GM12873 (cell line): Measurements from ENCODE around the gene WDR45B.

ENCODE experiments used
- TF ChIP-seq, protein P1 (sequence below): IDR thresholded peaks from 2 replicates; pipeline ENCODE4 v1.5.1; 2012; ENCODE audit warnings: low read depth, mild to moderate bottlenecking, moderate library complexity, low read length, control low read depth; ENCODE audit not compliant: insufficient read depth; ENCODE audit errors: missing control alignments

Gene WDR45B

DNA sequence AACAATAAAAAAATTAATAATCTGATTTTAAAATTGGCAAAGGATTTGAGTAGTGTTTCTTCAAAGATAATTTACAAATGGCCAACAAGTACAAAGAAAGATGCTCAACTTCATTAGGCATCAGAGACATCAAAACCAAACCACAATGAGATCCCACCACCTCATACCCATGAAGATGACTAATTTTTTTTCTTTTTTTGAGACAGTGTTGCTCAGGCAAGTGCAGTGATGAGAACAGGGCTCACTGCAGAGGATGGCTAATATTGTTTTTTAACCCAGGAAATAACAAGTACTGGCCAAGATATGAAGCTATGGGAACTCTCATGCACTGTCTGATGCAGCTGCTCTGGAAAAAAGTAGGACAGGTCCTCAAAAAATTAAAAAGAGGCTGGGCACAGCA lies 14.9 kb downstream of the WDR45B start:
- TF ChIP-seq, protein P1, sequence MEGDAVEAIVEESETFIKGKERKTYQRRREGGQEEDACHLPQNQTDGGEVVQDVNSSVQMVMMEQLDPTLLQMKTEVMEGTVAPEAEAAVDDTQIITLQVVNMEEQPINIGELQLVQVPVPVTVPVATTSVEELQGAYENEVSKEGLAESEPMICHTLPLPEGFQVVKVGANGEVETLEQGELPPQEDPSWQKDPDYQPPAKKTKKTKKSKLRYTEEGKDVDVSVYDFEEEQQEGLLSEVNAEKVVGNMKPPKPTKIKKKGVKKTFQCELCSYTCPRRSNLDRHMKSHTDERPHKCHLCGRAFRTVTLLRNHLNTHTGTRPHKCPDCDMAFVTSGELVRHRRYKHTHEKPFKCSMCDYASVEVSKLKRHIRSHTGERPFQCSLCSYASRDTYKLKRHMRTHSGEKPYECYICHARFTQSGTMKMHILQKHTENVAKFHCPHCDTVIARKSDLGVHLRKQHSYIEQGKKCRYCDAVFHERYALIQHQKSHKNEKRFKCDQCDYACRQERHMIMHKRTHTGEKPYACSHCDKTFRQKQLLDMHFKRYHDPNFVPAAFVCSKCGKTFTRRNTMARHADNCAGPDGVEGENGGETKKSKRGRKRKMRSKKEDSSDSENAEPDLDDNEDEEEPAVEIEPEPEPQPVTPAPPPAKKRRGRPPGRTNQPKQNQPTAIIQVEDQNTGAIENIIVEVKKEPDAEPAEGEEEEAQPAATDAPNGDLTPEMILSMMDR, result no peak

DNA sequence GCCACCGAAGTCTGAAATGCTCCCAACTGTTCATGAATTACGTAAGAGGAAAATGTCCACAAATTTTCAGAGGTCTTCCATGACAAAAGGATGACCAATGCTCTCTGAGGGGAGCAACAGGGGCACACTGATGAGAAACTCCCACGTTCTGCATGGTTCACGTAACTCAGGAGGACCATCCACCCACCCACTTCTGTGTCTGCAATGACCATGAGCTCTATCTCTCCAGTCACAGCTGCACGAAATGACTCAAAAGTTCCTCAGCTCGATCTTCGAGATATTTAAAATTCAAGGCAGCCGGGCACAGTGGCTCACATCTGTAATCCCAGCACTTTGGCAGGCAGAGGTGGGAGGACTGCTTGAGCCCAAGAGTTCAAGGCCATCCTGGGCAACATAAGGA lies 15.8 kb downstream of the WDR45B start:
- TF ChIP-seq, protein P1, result no peak

DNA sequence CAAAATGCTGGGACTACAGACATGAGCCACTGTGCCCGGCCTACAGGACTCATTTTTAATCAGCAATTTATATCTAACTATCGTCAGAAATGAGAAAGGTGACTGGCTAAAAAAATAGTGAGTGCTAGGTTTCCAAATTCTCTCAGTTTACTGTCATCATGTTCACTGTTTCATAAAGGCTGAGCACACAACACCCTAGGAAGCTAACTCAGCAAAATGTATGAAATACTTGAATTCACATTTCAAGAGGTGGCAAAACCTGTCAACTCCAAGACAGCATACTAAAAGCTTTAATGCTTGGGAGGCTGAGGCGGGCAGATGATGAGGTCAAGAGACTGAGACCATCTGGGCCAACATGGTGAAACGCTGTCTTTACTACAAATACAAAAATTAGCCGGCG lies 16.7 kb downstream of the WDR45B start:
- TF ChIP-seq, protein P1, result no peak

DNA sequence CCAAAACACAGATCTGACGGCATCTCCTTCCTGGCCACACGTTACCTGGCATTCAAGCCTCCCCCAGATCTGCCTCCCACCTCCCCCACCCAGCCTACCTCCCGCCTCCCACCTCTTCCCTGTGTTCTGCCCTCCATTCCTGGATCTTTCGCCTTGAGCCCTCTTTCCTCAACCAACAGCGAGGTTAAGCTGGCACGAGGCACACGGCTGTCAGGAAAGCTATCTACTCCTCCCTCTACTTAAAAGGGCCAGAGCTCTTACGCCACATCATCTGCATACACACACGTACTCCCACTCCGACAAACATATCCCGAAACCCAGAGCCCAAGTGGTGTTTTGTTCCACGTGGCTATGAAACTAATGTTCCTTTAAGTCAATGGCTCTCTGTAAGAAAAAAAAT lies 18.0 kb downstream of the WDR45B start:
- TF ChIP-seq, protein P1, result no peak

DNA sequence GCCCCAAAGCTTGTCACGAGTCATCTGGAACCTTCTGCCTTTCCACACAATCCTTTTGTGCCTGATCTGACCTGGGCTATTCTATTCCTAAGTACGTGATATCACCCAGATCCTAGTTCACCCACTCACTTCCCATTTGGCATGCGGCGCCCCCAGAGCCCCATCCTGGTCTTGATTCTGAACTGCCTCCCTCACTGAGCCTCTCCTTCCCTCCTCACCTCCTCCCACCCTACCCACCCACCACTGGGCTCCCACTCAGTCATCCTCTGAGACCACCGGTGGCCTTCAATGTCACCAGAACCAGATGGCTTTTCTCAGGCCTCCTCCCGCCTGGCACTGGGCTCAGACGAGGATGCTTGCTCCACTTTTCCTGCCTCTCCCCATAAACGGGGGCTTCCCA lies 18.5 kb downstream of the WDR45B start:
- TF ChIP-seq, protein P1, result no peak

DNA sequence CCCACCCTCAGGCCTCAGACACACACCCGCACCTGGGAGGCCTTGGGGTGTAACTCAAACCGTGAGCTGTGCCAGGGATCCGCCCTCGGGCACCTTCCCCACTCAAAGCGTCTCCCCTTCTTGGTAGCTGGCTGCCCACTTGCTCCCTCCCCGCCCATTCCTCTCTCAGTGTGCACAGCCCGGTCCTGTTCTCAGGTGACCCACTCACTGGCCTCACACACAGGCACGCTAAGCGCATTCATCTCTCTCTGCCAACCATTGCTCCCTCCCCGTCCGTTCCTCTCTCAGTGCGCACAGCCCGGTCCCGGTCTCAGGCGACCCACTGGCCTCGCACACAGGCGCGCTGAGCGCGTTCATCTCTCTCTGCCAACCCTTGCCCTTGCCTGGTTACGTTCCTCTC lies 20.8 kb downstream of the WDR45B start:
- TF ChIP-seq, protein P1, result no peak

DNA sequence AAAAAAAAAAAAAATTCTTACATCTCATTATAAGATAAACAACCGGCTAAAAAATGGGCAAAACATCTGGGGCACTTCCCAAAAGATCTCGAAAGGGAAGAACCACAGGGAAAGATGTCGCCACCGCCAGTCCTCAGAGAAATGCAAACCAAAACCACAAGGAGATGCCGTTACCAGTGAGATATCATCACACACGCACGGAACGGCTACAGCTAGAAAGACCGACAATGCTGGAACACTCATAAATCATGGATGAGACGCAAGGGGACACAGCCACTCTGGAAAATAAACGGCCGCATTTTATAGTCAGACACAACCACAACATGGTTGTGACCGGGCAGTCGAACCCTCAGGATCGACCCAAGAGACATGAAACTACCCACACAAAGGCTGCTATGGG lies 24.5 kb downstream of the WDR45B start:
- TF ChIP-seq, protein P1, result no peak
